Measurements from ENCODE around the gene SULT1A3.
"Not testable (repeated sequence)": the region's sequence is repeated elsewhere in the genome, so short reads cannot be mapped to it uniquely, and the experiment has no call there.

GRCh38 chr16:30199608-30200343 is 721 bp downstream of the SULT1A3 start:
- TF ChIP-seq CTCF (conservative IDR thresholded peaks at IDR 0.05 in 1 of 2, IDR thresholded peaks at IDR 0.05 in 1 of 2; ENCODE audit: extremely low read depth in 1 of 2, insufficient read depth in 1 of 2, low read depth in 1 of 2, low read length in 2 of 2); EZH2 (IDR thresholded peaks at IDR 0.05; ENCODE audit: borderline replicate concordance, low read length): not testable (repeated sequence)
